NCI-H226 (cell line): ENCODE measurements around the gene ERAP2.

Source experiments
- DNase-seq: peaks from one replicate; pipeline ENCODE4 v3.0.0-alpha.2; 2015

Gene ERAP2

DNA sequence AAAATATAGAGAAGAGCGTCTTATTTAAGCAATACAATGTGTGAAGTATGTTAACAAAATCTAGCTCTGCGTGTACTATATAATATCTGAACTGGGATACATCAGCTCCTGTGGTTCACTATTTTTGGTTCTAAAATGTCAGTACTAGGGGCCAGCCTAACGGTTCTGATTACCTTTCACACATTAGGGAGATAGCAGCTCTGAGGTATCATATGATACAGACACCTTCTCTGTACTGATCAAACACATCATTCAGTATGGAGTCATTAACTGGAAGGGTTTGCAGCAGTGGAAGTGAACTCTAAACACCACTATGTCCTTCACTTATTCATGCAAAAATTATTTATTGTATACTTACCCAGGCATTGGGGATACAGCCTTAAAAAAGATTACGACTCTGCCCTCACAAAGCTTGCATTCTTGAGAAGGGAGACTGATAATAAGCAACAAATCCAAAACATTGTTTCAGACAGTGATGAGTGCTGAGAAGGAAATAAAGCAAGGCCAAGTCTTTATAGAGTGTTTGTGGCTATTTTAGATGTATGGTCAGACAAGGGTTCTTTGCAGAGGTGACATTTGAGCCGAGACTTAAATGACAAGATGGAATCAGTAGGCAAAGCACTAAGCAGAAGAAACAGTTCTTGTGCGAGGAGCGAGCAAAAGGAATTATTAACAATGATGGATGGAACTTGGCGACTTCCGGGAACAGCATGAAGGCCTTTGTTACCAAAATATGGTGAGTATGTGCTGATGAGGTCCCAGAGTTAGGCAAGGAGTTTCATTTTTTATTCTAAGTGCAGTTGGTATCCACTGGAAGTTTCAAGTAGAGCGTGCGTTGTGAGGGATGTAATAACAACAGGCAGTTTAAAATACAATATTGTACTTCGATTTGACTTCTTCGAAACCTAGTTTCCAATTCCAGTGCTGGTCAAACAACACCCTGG is 57.7 kb downstream of the ERAP2 start:
- DNase-seq: no peak

GRCh38 chr5:96934708-96935558 is 58.6 kb downstream of the ERAP2 start:
- DNase-seq: peak; percentile 97

GRCh38 chr5:96935559-96936430 is 59.5 kb downstream of the ERAP2 start, which contains the start of gene LNPEP:
Gene LNPEP (plus strand): TSS chr5:96936080. CDS start chr5:96936156, 76 bp downstream.
- DNase-seq: peak; percentile 99

- no peak for DNase-seq
These were observed 60.4 kb downstream of the ERAP2 start for GRCh38 chr5:96936431-96937320.

DNA sequence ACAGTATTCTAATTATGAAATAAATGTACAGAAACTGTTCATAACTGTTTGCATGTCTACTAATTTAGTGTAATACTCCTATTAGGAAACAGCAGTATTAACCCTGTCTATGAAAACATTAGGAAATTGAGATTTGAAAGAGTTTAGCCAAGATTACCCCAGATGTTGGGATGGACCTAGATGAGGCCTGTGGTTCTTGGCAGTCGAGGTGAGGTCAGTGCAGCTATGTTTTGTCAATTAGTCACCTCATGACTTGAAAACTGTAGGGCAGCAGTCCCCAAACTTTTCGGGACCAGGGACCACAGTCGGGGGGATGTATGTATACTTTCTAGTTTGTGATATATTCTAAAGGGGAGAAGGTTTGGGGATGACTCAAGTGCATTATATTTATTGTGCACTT is 64.3 kb downstream of the ERAP2 start:
- no peak for DNase-seq

DNA sequence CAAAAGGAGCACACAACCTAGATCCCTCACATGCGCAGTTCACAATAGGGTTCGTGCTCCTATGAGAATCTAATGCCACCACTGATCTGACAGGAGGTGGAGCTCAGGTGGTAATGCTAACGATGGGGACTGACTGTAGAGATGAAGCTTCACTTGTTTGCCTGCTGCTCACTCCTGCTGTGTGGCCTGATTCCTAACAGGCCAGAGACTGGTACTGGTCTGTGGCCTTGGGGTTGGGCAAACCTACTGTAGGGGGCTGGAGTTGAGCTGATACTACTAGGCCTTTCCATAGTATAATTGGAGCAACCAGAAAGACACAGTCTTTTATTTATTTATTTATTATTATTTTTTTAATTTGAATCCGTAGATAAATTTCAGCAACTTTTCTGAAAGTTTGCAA is 64.8 kb downstream of the ERAP2 start:
- DNase-seq: no peak

- no peak for DNase-seq
These were observed 65.8 kb downstream of the ERAP2 start for GRCh38 chr5:96942078-96942477.

GRCh38 chr5:96942911-96943310 is 66.6 kb downstream of the ERAP2 start:
- DNase-seq: no peak

DNA sequence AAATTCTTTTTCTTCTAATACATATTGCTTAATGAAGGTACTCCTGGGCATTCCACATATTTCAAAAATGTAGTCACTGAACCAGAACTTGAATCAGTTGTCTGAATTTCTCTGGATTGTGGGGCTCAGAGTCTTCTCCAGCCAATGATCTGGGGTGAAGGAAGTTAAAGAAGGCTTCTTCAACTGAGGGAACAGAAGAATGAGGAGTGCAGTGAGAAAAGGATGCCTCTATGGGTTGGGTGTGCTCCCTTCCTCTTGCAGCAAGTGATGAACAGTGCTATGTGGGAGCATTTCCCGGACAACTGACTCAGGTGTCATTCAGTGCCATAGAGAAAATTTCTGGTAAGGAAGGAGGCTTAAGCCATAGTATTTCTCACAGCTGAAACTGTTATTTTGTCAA is 67.5 kb downstream of the ERAP2 start:
- DNase-seq: peak; percentile 28

- no peak for DNase-seq
These were observed 69.0 kb downstream of the ERAP2 start for GRCh38 chr5:96945144-96945897.

DNA sequence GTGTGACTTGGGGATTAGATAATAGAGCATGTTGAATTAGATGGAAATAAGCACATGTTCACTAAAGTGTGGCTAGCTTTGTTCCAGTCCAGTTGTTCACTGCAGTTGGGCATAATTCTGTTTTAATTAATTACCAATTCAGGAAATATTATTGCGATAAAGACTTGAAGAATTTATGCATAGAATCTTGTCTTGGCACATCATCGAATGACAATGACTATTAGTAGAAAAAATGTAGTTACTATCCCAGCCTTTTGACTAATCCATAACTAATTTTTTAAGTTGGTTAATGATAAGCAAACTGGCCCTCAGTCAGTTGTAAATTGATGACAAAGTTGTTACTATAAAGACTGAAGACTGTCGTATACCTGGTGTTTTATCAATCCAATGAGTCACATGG is 70.1 kb downstream of the ERAP2 start:
- no peak for DNase-seq

DNA sequence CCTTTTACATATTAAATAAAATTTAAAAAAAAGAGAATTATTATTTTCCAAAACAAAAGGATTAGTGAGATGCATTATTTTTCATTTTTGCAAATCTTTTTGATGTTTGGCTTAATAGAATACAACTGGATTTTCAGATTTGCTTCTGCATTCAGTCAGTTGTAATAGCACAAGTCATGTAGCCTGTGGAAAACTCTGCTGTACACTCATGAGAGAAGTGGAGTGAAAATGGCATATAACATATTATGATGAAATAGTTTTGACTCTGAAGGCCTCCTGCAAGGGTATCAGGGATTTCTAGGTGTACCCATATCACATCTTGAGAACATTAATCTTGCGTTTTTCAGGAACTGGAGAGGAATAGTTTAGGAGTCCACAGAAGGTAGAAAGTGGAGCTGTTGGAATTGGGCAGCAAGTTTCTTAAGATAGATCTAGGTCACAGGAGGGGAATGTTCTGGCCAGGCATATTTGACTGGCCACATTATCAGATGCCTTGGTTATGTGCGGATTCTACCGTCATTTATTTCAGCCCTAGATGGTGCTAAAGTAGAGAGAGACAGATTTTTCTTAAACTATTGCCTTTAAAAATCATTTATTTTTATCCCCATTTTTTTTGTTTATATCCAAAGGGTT is 75.9 kb downstream of the ERAP2 start:
- DNase-seq: no peak

DNA sequence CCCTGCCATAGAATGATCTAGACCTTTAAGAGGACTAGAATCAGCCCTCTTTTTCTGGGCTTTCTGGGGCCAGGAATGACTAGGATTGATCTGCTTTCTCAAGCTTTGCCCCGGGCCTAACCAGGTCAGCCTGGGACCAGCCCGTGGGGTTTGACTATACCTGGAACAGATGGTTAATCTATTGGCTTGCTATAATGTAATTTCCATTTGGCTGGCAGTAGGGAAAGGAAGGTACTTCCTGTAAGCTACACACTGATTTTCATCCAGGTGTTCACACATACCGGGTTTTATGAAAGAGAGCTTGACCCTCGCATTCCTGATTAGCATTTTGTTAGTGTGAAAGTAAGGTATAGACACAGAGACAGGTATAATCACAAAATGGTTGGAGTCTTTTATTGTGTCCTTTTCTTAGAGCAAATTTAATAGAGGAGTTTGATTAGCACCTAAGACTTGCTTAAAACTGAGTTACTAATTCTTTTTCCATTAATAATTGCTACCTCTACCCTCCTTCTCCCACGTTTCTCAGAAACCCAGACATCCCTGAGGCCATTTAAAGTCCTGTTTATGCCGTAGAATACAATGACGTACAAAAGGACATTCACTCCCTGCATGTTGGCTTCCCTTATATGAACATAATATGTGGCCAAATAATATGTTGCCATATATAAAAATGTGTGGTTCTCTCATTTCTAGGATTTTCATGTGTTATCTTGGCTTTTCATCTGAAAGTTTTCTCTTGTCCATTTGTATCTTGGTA is 76.9 kb downstream of the ERAP2 start:
- DNase-seq: no peak

GRCh38 chr5:96957254-96958049 is 81.2 kb downstream of the ERAP2 start:
- no peak for DNase-seq

- no peak for DNase-seq
These were observed 82.7 kb downstream of the ERAP2 start for GRCh38 chr5:96958977-96959376.

DNA sequence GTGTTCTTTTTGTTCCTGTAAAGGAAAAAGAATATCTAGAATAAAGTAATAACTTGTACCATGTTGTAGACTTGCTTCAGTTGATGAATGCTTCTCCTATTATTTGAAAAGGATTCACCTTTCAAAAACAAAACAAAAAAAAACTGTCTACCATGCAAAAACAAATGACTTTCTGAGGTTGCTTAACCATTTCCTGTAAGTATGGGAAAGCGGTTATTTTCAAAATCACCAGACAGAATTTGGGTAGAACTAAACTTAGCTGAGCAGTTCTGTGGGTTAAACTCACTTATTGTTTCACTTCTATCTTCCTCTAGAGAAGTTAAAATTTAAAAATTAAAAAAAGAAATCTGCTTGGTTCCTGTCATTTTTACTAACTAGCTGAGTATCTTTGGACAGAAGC is 84.8 kb downstream of the ERAP2 start:
- no peak for DNase-seq

- no peak for DNase-seq
These were observed 86.3 kb downstream of the ERAP2 start for GRCh38 chr5:96962540-96962991.

DNA sequence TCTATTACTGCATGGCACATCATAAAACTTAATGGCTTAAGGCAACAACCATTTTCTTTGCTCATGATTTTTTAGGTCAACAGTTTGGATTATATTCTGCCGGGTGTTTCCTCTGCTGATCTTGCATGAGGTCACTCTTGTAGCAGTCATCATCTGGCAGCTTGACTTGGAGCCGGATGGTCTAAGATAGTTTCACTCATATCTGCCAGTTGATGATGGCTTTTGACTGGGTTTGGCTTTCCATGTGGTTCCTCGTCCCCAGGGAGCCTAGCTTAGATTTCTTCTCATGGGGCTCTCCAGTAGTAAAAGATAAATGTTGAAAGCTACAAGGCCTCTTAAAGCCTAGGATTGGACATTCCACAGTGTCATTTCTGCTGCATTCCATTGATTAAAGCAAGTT is 87.0 kb downstream of the ERAP2 start:
- DNase-seq: peak; percentile 51

DNA sequence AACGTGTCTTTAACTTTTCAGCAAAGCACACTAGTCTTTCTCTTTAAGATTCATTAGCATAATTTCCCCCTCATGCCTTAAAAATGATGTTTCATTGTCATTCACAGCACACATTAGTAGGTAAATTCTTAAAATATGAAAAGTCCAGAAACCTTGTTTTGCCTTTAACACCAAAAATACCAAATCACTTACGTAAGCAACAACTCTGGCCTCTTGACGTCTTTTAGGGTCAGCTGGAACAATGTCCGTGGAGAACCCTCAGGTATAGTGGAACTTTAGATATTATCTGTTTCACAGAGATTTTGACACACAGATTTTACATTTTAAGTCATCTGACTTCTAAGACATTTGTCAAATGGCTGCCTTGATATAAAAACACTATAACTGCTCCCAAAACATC is 90.5 kb downstream of the ERAP2 start:
- no peak for DNase-seq
